DOHH2 (cell line): ENCODE measurements around the gene GNAT3.

Experiments
- CTCF ChIP-seq: fragments of 200-600 bp; sonication (generic); IDR thresholded peaks from one replicate; pipeline ENCODE4 v1.5.1; 2014; ENCODE audit warnings: antibody characterized with exemption, mild to moderate bottlenecking, low read depth, low read length; ENCODE audit not compliant: poor library complexity, severe bottlenecking
- EZH2phosphoT487 ChIP-seq: fragments of 200-600 bp; sonication (generic); IDR thresholded peaks from 2 replicates; pipeline ENCODE4 v1.6.1; 2017; ENCODE audit warnings: borderline replicate concordance, mild to moderate bottlenecking, antibody characterized with exemption, low read length, moderate library complexity, mixed read lengths

GRCh38 chr7:80488406-80488805, 23.5 kb downstream of the GNAT3 start:
- TF ChIP-seq CTCF (no peak), EZH2phosphoT487 (no peak)
